Measurements from ENCODE around the gene BCAP31. TPM values are rescaled to one million over a fixed set of nuclear protein-coding genes. Genes with fewer than 3 reads are reported as not detected.
A peak's percentile ranks its signal among the peaks of the same experiment; 100 is the strongest.

The BCAP31 gene
- total RNA-seq, 4 donors from 2014 or later, result 99.0 to 126 (median 114) TPM

- Histone ChIP-seq H3K27ac (no peak overlapping the region), H3K9me3 (no peaks in the 10 kb centered on the region), H3K4me3 (no peak overlapping the region), H3K36me3 (peaks cover 0 to 17% (median 0%) of the 10 kb centered on the region in 3 donors), H3K27me3 (no peaks in the 10 kb centered on the region), H3K4me1 (no peaks in the 10 kb centered on the region)
- 79 to 85% methylated on average over 9 of the region's 9 CpGs for WGBS, 2 donors
- DNase-seq (ENCODE audit: low spot score in 2 of 2), result no peak
- TF ChIP-seq CTCF (IDR thresholded peaks at IDR 0.05) (no peak), EP300 (IDR thresholded peaks at IDR 0.05) (no peak), POLR2A (IDR thresholded peaks at IDR 0.05) (no peak)
Measured at GRCh38 chrX:153735274-153735673, 11.1 kb upstream of the BCAP31 start.

- H3K36me3 ChIP-seq, result peaks cover 0 to 21% (median 0%) of the 10 kb centered on the region in 3 donors
- 74 to 78% methylated on average over 2 of the region's 2 CpGs for WGBS, 2 donors
- no peak for TF ChIP-seq EP300 (IDR thresholded peaks at IDR 0.05)
- TF ChIP-seq POLR2A (IDR thresholded peaks at IDR 0.05), result no peak
- TF ChIP-seq CTCF (IDR thresholded peaks at IDR 0.05), result no peak
- no peaks in the 10 kb centered on the region for H3K4me1 ChIP-seq
- H3K27me3 ChIP-seq, result no peaks in the 10 kb centered on the region
- no peak overlapping the region for H3K27ac ChIP-seq
- DNase-seq (ENCODE audit: low spot score in 2 of 2), result no peak
- no peak overlapping the region for H3K4me3 ChIP-seq
- H3K9me3 ChIP-seq, result no peaks in the 10 kb centered on the region
Measured at GRCh38 chrX:153734871-153735270, 10.7 kb upstream of the BCAP31 start.

- Histone ChIP-seq H3K27me3 (no peaks in the 10 kb centered on the region), H3K36me3 (peaks cover 0 to 24% (median 0%) of the 10 kb centered on the region in 3 donors), H3K4me1 (no peaks in the 10 kb centered on the region), H3K9me3 (no peaks in the 10 kb centered on the region), H3K27ac (no peak overlapping the region), H3K4me3 (no peak overlapping the region)
- TF ChIP-seq CTCF (IDR thresholded peaks at IDR 0.05), result no peak
- TF ChIP-seq EP300 (IDR thresholded peaks at IDR 0.05), result no peak
- DNase-seq (ENCODE audit: low spot score in 2 of 2), result no peak
- 80 to 84% methylated on average over 12 to 14 of the region's 15 CpGs for WGBS, 2 donors
Measured at GRCh38 chrX:153733651-153734240, 9.6 kb upstream of the BCAP31 start.

- no peaks in the 10 kb centered on the region for H3K9me3 ChIP-seq
- TF ChIP-seq EP300 (IDR thresholded peaks at IDR 0.05) (no peak), POLR2A (IDR thresholded peaks at IDR 0.05) (no peak), CTCF (IDR thresholded peaks at IDR 0.05) (no peak)
- no peaks in the 10 kb centered on the region for H3K27me3 ChIP-seq
- H3K4me3 ChIP-seq, result no peak overlapping the region
- H3K4me1 ChIP-seq, result peaks cover 0 to 13% (median 9%) of the 10 kb centered on the region in 4 donors
- WGBS, 2 donors, result 65 to 90% methylated on average over 14 of the region's 14 CpGs
- peak overlapping the region in 2 of 4 donors; percentile 18 to 24 for H3K27ac ChIP-seq
- DNase-seq (ENCODE audit: low spot score in 2 of 2), result no peak
- peaks cover 0 to 21% (median 0%) of the 10 kb centered on the region in 3 donors for H3K36me3 ChIP-seq
Measured at GRCh38 chrX:153732401-153732800, 8.2 kb upstream of the BCAP31 start.

- Histone ChIP-seq H3K27me3 (no peaks in the 10 kb centered on the region), H3K4me3 (no peak overlapping the region), H3K36me3 (peaks cover 0 to 16% (median 0%) of the 10 kb centered on the region in 3 donors), H3K4me1 (peaks cover 0 to 19% (median 15%) of the 10 kb centered on the region in 4 donors), H3K27ac (peak overlapping the region in 2 of 4 donors; percentile 18 to 24), H3K9me3 (no peaks in the 10 kb centered on the region)
- TF ChIP-seq POLR2A (IDR thresholded peaks at IDR 0.05), result no peak
- DNase-seq (ENCODE audit: low spot score in 2 of 2), result no peak
- 86% methylated on average over 2 to 3 of the region's 3 CpGs for WGBS, 2 donors
Measured at GRCh38 chrX:153731845-153732215, 7.6 kb upstream of the BCAP31 start.

Data from tibial nerve (tissue), 4 donors.